GM12872 (cell line): ENCODE data around the gene SPIN2A.

ENCODE experiments used
- TF ChIP-seq, protein P1 (sequence below): IDR thresholded peaks from 3 replicates; pipeline ENCODE4 v1.5.1; 2011; ENCODE audit warnings: low read depth, mild to moderate bottlenecking, low read length, moderate library complexity; ENCODE audit not compliant: insufficient read depth

SPIN2A gene

DNA sequence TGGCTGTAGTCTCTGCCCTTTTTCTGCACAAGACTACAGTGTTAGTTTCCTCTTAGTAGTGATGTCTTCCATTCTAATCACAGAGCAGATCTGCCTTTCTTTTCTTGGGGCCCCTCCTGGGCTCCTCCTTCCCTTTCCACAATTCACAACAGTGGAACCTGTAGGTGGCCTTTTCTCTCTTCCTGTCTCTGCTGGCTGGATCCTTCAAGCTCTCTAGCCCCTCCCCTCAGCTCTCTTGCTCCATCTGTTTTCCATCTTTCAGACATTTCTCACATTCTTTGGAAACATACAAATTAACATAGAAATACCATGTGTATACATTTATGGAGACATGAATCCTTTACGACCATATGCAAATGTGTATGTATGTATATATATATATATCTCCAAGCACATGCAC lies 304 bp upstream of the SPIN2A start:
- TF ChIP-seq, protein P1, sequence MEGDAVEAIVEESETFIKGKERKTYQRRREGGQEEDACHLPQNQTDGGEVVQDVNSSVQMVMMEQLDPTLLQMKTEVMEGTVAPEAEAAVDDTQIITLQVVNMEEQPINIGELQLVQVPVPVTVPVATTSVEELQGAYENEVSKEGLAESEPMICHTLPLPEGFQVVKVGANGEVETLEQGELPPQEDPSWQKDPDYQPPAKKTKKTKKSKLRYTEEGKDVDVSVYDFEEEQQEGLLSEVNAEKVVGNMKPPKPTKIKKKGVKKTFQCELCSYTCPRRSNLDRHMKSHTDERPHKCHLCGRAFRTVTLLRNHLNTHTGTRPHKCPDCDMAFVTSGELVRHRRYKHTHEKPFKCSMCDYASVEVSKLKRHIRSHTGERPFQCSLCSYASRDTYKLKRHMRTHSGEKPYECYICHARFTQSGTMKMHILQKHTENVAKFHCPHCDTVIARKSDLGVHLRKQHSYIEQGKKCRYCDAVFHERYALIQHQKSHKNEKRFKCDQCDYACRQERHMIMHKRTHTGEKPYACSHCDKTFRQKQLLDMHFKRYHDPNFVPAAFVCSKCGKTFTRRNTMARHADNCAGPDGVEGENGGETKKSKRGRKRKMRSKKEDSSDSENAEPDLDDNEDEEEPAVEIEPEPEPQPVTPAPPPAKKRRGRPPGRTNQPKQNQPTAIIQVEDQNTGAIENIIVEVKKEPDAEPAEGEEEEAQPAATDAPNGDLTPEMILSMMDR: no peak

DNA sequence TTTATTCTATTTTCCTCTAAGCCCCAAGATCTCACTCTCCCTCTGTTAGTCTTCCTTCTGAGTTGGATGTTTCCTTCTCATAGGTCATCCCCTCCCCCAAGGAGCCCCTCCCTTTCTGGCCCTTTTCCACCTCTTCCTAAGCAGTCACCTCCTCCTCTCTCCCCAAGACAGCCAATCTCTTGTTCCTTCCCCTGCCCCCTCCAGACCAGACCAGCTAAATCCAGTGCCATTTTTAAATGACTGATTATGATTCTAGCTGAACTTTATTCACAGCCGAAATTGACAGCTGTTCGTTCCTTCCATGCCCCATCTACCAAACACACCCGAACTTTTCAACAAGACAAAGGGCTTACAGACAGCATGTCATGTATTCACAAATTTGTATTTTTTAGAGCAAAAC lies 1.9 kb downstream of the SPIN2A start:
- TF ChIP-seq, protein P1: no peak

DNA sequence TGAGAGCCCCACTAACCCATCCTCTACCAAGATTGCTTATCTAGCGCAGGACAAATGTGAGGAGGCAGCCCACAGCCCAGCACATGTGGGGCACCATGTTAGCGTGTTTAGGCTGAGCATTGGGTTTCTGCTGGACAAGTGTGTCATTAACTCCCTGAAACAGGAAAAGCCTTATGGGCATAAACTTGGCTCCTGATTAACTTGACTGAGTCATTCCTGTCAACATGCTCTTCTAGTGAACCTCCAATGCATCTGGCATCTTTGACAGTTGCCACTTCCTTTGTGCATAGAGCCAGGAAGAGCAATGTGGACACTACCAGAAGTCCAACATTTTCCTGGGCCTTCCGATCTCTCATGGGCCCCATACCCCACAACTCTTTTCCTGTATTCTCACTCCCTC lies 2.5 kb downstream of the SPIN2A start:
- TF ChIP-seq, protein P1: no peak

DNA sequence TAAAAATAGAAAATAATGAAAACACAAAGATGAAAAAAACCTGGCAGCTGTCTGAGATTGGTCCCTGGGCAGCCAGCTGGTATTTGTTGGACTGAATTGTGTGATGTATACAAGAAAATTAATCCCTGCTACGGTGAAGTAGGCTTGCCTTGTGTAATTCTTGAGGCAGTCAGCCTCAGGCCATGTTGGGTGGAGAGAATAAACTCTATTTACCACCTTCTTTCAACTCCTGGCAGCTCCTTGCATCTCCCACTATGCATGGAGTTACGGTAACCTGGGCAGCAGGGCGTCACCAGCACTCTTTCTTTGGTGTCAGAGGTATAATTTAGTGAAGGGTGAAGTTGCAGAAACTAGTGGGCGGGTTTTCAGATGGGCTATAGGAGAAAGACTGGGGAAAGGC lies 3.5 kb downstream of the SPIN2A start:
- TF ChIP-seq, protein P1: no peak

DNA sequence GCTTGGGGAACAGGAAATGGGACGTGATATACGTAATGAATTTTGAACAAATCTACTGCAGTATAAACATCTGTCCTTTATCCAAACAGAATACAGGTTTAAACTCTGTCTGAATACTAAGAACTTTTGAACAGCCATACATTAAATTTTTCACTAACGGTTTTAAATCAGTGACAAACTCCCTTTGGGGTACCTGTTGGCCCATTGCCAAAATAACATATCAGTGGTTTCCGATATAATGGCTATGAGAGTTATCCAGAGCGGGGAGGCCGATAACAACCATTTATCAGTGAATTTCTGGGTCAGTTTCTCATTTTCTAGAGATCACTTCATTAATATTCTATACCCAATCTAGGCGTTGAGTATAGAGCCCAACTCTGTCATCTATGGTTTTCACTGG lies 5.2 kb downstream of the SPIN2A start:
- TF ChIP-seq, protein P1: no peak

DNA sequence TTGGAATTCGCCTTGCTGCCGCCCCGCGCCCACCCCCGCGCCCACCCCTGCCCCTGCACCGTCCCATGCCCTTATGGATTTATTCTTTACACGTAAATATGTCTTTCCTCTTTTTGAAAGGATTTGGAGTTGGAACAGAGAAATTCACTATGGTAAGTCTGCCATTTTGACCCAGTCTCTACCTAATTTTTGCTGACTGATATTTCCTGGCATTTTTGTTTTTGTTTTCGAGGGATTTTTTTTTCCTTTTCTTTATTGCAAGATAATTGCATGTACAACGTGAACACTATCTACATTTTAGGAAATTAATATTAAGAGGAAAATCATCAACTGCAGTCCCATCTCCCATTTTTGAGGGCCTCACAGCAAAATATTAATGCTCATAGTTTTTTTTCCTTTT lies 15.4 kb downstream of the SPIN2A start:
- TF ChIP-seq, protein P1: no peak

DNA sequence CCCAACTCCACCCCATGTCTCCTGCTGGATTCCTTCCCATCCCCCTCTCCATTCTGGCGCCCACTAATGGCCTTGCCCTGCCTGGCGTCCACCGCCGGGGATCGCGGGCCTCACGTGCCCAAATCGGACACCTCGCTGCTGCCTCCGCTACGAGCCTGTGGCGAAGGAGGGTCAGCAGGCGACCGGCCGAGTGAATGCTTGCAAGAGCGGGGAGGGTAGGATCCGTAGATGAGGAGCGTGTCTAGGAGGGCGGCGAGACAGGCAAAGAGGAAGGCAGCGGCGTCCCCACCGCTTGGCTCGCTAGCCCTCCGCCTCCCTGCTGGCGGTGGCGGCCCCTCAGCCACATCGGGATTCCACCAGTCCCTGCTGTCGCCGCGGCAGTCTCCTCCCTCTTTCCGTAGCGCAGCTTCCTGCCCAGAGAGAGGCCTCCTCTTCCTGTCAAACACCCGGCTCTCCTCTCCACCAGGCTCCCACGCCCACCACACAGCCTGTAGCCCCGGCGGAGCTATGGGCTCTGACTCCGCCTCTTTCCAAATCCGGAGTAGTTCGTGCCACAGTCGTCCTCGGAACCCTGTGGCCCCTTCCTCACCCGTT lies 15.9 kb downstream of the SPIN2A start, which contains the start of gene SPIN2B:
SPIN2B (minus strand) TSS at position 387 of the 594 bp plus-strand sequence.
- TF ChIP-seq, protein P1: no peak
